Bronchial epithelial cell (primary cell): ENCODE data around the gene OSCP1. TPM values are rescaled to one million over a fixed set of nuclear protein-coding genes. Genes with fewer than 3 reads are reported as not detected.

Experiments
- DNase-seq: peaks from one replicate; pipeline ENCODE4 v3.0.0-alpha.2; 2010; ENCODE audit warnings: low read depth
- FAIRE-seq: peaks from 2 replicates; lab custom pipeline; 2011; peaks lifted over from hg19 to GRCh38; lab: Jason Lieb, UNC
- H3K27me3 ChIP-seq: 2 replicates; pipeline ENCODE4 v1.5.1; 2011; ENCODE audit warnings: low read length; ENCODE audit not compliant: control insufficient read depth, insufficient read depth
- H3K36me3 ChIP-seq: 2 replicates; pipeline ENCODE4 v1.5.1; 2011; ENCODE audit warnings: low read length; ENCODE audit not compliant: control insufficient read depth, insufficient read depth
- H3K4me3 ChIP-seq: 2 replicates; pipeline ENCODE4 v1.5.1; 2011; ENCODE audit warnings: mild to moderate bottlenecking, low read depth, low read length, control low read depth
- CTCF ChIP-seq: IDR thresholded peaks from 2 replicates; pipeline ENCODE4 v1.5.1; 2011; ENCODE audit warnings: mild to moderate bottlenecking, moderate library complexity, low read length, control low read depth, inconsistent platforms; ENCODE audit not compliant: insufficient read depth, severe bottlenecking
- total RNA-seq: library from RNA; depleted of rRNA; stranded (reverse); fragments of >200 nt; gene quantifications from 2 replicates; pipeline ENCODE4 v1.2.1, GENCODE V29; 2014

OSCP1 gene
- total RNA-seq, 1 donor from 2014 or later: 3.7 TPM

- H3K4me3 ChIP-seq: no peak overlapping the region
- DNase-seq (no peak), FAIRE-seq (no peak)
- peaks cover 8% of the 10 kb centered on the region for H3K36me3 ChIP-seq
- H3K27me3 ChIP-seq: no peaks in the 10 kb centered on the region
- no peak for TF ChIP-seq CTCF
Observed at GRCh38 chr1:36382231-36382630, 68.0 kb downstream of the OSCP1 start.

- DNase-seq: no peak
- Histone ChIP-seq H3K27me3 (no peaks in the 10 kb centered on the region), H3K36me3 (peaks cover 8% of the 10 kb centered on the region), H3K4me3 (no peak overlapping the region)
- TF ChIP-seq CTCF: no peak
- FAIRE-seq: no peak
Observed at GRCh38 chr1:36381405-36381804, 68.8 kb downstream of the OSCP1 start.

- TF ChIP-seq CTCF: no peak
- FAIRE-seq (no peak), DNase-seq (no peak)
- Histone ChIP-seq H3K27me3 (no peaks in the 10 kb centered on the region), H3K36me3 (peaks cover 8% of the 10 kb centered on the region), H3K4me3 (no peak overlapping the region)
Observed at GRCh38 chr1:36380782-36381181, 69.5 kb downstream of the OSCP1 start.

- Histone ChIP-seq H3K27me3 (no peaks in the 10 kb centered on the region), H3K36me3 (peaks cover 8% of the 10 kb centered on the region), H3K4me3 (no peak overlapping the region)
- no peak for TF ChIP-seq CTCF
- DNase-seq (no peak), FAIRE-seq (no peak)
Observed at GRCh38 chr1:36380143-36380619, 70.1 kb downstream of the OSCP1 start.

GRCh38 chr1:36377791-36378492 lies 72.3 kb downstream of the OSCP1 start:
- Histone ChIP-seq H3K4me3 (no peak overlapping the region), H3K36me3 (peaks cover 9% of the 10 kb centered on the region), H3K27me3 (no peaks in the 10 kb centered on the region)
- TF ChIP-seq CTCF: no peak
- FAIRE-seq (no peak), DNase-seq (no peak)

- H3K36me3 ChIP-seq: peaks cover 9% of the 10 kb centered on the region
- TF ChIP-seq CTCF: no peak
- FAIRE-seq: no peak
- H3K4me3 ChIP-seq: no peak overlapping the region
- no peaks in the 10 kb centered on the region for H3K27me3 ChIP-seq
- no peak for DNase-seq
Observed at GRCh38 chr1:36372617-36373016, 77.6 kb downstream of the OSCP1 start.
